Endothelial cell of umbilical vein (primary cell): ENCODE data around the gene TAS2R39. TPM values are rescaled to one million over a fixed set of nuclear protein-coding genes. Genes with fewer than 3 reads are reported as not detected.
"Not testable (repeated sequence)": the region's sequence is repeated elsewhere in the genome, so short reads cannot be mapped to it uniquely, and the experiment has no call there.

ENCODE experiments used
- BruUV-seq: library from RNA; stranded (reverse); fragments of 400-500 nt; replicated peaks from 2 replicates; lab custom pipeline; 2021; lab: Mats Ljungman, UMichigan
- CTCF ChIA-PET: fragments of 300-600, 350-600 bp; sonication (Branson Sonifier 250); formaldehyde crosslinking; loops from one replicate; lab custom pipeline; 2021; ENCODE audit warnings: antibody characterized with exemption, inconsistent platforms; lab: Charles Lee
- POLR2A ChIA-PET: fragments of 300-600, 350-600 bp; sonication (Branson Sonifier 250); formaldehyde crosslinking; loops from one replicate; lab custom pipeline; 2021; ENCODE audit warnings: antibody characterized with exemption, inconsistent platforms; lab: Charles Lee
- DNase-seq: peaks from one replicate; pipeline ENCODE4 v3.0.0-alpha.2; 2011; ENCODE audit warnings: low read depth, low spot score
- FAIRE-seq: peaks from 2 replicates; lab custom pipeline; 2011; peaks lifted over from hg19 to GRCh38; lab: Jason Lieb, UNC
- H2AFZ ChIP-seq: 2 replicates; pipeline ENCODE4 v1.6.0; 2012; ENCODE audit warnings: low read depth, low read length, control low read depth, inconsistent platforms
- H3K27ac ChIP-seq: 2 replicates; pipeline ENCODE4 v1.5.1; 2011; ENCODE audit warnings: low read depth, mild to moderate bottlenecking, control low read depth, low read length, moderate library complexity; ENCODE audit not compliant: insufficient read depth
- H3K27me3 ChIP-seq, 2 experiments: 2 replicates each; pipeline versions ENCODE4 v1.6.0 to v1.6.1; 2011; ENCODE audit warnings: low read length in 2 of 2, mixed read lengths in 1 of 2; ENCODE audit not compliant: control insufficient read depth in 2 of 2, insufficient read depth in 2 of 2
- H3K36me3 ChIP-seq, 2 experiments: 2 replicates in 1 of 2; 3 replicates in 1 of 2; pipeline ENCODE4 v1.5.1; 2011; ENCODE audit warnings: low read length in 2 of 2, mild to moderate bottlenecking in 1 of 2, moderate library complexity in 1 of 2; ENCODE audit not compliant: control insufficient read depth in 2 of 2, insufficient read depth in 2 of 2; ENCODE audit errors: extremely low read depth in 1 of 2
- H3K4me1 ChIP-seq: 3 replicates; pipeline ENCODE4 v1.5.1; 2011; ENCODE audit warnings: mild to moderate bottlenecking, low read length; ENCODE audit not compliant: control insufficient read depth, insufficient read depth; ENCODE audit errors: extremely low read depth
- H3K4me2 ChIP-seq: 2 replicates; pipeline ENCODE4 v1.6.1; 2011; ENCODE audit warnings: low read length, control low read depth, mixed read lengths; ENCODE audit not compliant: insufficient read depth
- H3K4me3 ChIP-seq, 3 experiments: fragments of 200-600 bp in 1 of 3; sonication (generic), shearing (Covaris generic) in 1 of 3; replicated peaks in 1 of 3; 2 replicates each; pipeline ENCODE4 v1.5.1; 2011 to 2016; ENCODE audit warnings: control low read depth in 3 of 3, low read length in 3 of 3, mild to moderate bottlenecking in 2 of 3, inconsistent platforms in 1 of 3, low read depth in 1 of 3, moderate library complexity in 1 of 3; ENCODE audit not compliant: insufficient read depth in 1 of 3
- H3K79me2 ChIP-seq: 2 replicates; pipeline ENCODE4 v1.6.0; 2012; ENCODE audit warnings: low read length, inconsistent platforms; ENCODE audit not compliant: control insufficient read depth, insufficient read depth
- H3K9ac ChIP-seq: replicated peaks from 2 replicates; pipeline ENCODE3; 2011; ENCODE audit warnings: low read length, control low read depth; ENCODE audit not compliant: insufficient read depth; ENCODE audit errors: extremely low read depth
- H3K9me1 ChIP-seq: replicated peaks from 3 replicates; pipeline ENCODE4 v1.6.0; 2011; ENCODE audit warnings: mild to moderate bottlenecking, low read length; ENCODE audit not compliant: control insufficient read depth, insufficient read depth; ENCODE audit errors: extremely low read depth
- H3K9me3 ChIP-seq: replicated peaks from 2 replicates; pipeline ENCODE4 v1.5.1; 2012; ENCODE audit warnings: low read length, inconsistent platforms; ENCODE audit not compliant: control insufficient read depth, insufficient read depth
- H4K20me1 ChIP-seq: replicated peaks from 2 replicates; pipeline ENCODE3; 2011; ENCODE audit warnings: mild to moderate bottlenecking, low read length; ENCODE audit not compliant: control insufficient read depth, insufficient read depth; ENCODE audit errors: extremely low read depth
- CTCF ChIP-seq, 2 donors: IDR thresholded peaks; 1 replicate in 1 of 2; 2 replicates in 1 of 2; pipeline ENCODE4 v1.5.1; 2011; ENCODE audit warnings: low read length in 2 of 2, mild to moderate bottlenecking in 2 of 2, moderate library complexity in 2 of 2, control low read depth in 1 of 2, inconsistent platforms in 1 of 2, low read depth in 1 of 2; ENCODE audit not compliant: insufficient read depth in 1 of 2; ENCODE audit errors: extremely low read depth in 1 of 2
- EZH2 ChIP-seq: IDR thresholded peaks from 2 replicates; pipeline ENCODE4 v1.6.1; 2012; ENCODE audit warnings: borderline replicate concordance, low read depth, mild to moderate bottlenecking, moderate library complexity, low read length, inconsistent platforms; ENCODE audit not compliant: severe bottlenecking
- GATA2 ChIP-seq: IDR thresholded peaks from 2 replicates; pipeline ENCODE4 v1.7.0; 2011; ENCODE audit warnings: low read depth, mild to moderate bottlenecking, moderate library complexity, mixed read lengths, low read length; ENCODE audit not compliant: insufficient read length, insufficient read depth
- JUN ChIP-seq: IDR thresholded peaks from 2 replicates; pipeline ENCODE4 v1.6.1; 2011; ENCODE audit warnings: borderline replicate concordance, low read depth; ENCODE audit not compliant: insufficient read length, insufficient read depth
- MYC ChIP-seq: IDR thresholded peaks from one replicate; pipeline ENCODE4 v1.6.1; 2011; ENCODE audit warnings: mild to moderate bottlenecking, low read depth, low read length
- POLR2A ChIP-seq: IDR thresholded peaks from 2 replicates; pipeline ENCODE4 v1.6.1; 2012; ENCODE audit warnings: low read depth, mild to moderate bottlenecking, control low read depth, low read length
- POLR2AphosphoS5 ChIP-seq: IDR thresholded peaks from 2 replicates; pipeline ENCODE4 v1.6.1; 2012; ENCODE audit warnings: low read depth, mild to moderate bottlenecking, control low read depth, low read length, moderate library complexity; ENCODE audit not compliant: insufficient read depth
- dilution Hi-C: fragments of 300-500 bp; cut with MboI; formaldehyde crosslinking; loops from one replicate; pipeline ENCODE4 v1.15.0; 2019; ENCODE audit warnings: low sequenced_read_pairs; ENCODE audit not compliant: extremely low pct_ligation_motif_present
- intact Hi-C: fragments of 100-400 bp; cut with micrococcal nuclease; formaldehyde crosslinking; loops from one replicate; pipeline ENCODE4 v1.10.0; 2022
- polyA plus RNA-seq, 4 experiments: library from polyadenylated mRNA; depleted of rRNA in 3 of 4; stranded (reverse) in 3 of 4; unstranded in 1 of 4; fragments of >200 nt; gene quantifications; 2 replicates each; pipeline versions ENCODE4 v1.2.1 to v1.2.3, GENCODE V29; 2011 to 2012; ENCODE audit warnings: missing spikeins in 1 of 4
- total RNA-seq: library from RNA; stranded (reverse); gene quantifications from 2 replicates; pipeline ENCODE4 v1.2.3, GENCODE V29; 2021
- TF ChIP-seq, protein P1 (sequence below): IDR thresholded peaks from 2 replicates; pipeline ENCODE4 v1.6.1; 2011; ENCODE audit not compliant: insufficient read depth, insufficient read length

TAS2R39 gene
- total and polyA plus RNA-seq, 2 donors (not counting 3 experiments of a cell fraction or from before 2014, with no cell fraction given) = not detected

DNA sequence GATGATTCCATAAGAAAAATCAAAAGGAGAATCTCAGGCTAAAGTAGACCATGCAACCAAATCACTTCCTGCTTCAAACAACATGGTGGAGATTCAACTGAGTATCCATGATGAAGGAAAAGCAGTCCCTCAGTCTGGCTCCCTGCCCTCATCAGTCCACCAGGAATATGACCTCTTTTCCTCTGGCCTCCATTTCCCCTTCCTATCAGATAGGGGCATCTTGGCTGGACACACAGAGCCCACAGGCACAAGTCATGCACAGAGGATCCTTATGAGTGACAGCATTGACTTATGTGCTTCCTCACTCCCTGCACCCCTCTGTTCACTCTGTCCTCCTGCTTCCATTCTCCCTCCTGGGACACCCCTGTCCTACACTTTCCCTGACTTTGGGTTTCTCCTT is 34.6 kb upstream of the TAS2R39 start:
- dilution Hi-C loops = no loop called here
- H3K9ac ChIP-seq = no peak overlapping the region
- FAIRE-seq (no peak), DNase-seq (no peak)
- no peaks in the 10 kb centered on the region for H3K4me1 ChIP-seq
- no peak overlapping the region for H3K4me2 ChIP-seq
- H4K20me1 ChIP-seq = no peaks in the 10 kb centered on the region
- intact Hi-C loops = no loop called here
- no peaks in the 10 kb centered on the region for H3K79me2 ChIP-seq
- H3K36me3 ChIP-seq = no peaks in the 10 kb centered on the region
- TF ChIP-seq JUN (no peak), MYC (no peak), POLR2AphosphoS5 (no peak), CTCF (IDR thresholded peaks at IDR 0.05; ENCODE audit: extremely low read depth in 1 of 2, insufficient read depth in 1 of 2, low read depth in 1 of 2, low read length in 2 of 2) (no peak), GATA2 (no peak), EZH2 (no peak), POLR2A (no peak)
- TF ChIP-seq, protein P1, sequence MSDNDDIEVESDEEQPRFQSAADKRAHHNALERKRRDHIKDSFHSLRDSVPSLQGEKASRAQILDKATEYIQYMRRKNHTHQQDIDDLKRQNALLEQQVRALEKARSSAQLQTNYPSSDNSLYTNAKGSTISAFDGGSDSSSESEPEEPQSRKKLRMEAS = no peak
- no peaks in the 10 kb centered on the region for H3K9me1 ChIP-seq
- no peak overlapping the region for H3K27ac ChIP-seq
- no peaks in the 10 kb centered on the region for H3K27me3 ChIP-seq
- no peak overlapping the region for H2AFZ ChIP-seq
- no peak overlapping the region for H3K4me3 ChIP-seq
- H3K9me3 ChIP-seq = no peaks in the 10 kb centered on the region
- ChIA-PET POLR2A (no interaction called here), CTCF (no interaction called here)
- BruUV-seq = no TSS peak

DNA sequence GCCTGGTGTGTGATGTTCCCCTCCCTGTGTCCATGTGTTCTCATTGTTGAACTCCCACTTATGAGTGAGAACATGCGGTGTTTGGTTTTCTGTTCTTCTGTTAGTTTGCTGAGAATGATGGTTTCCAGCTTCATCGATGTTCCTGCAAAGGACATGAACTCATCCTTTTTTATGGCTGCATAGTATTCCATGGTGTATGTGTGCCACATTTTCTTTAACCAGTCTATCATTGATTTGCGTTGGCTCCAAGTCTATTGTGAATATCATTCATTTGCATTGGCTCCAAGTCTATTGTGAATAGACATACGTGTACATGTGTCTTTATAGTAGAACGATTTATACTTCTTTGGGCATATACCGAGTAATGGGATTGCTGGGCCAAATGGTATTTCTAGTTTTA is 32.5 kb upstream of the TAS2R39 start:
- DNase-seq, H3K9me3 ChIP-seq, H3K9ac ChIP-seq, H3K4me1 ChIP-seq, BruUV-seq, H3K4me2 ChIP-seq, H4K20me1 ChIP-seq, FAIRE-seq, H3K27ac ChIP-seq, H3K36me3 ChIP-seq, intact Hi-C loops, H3K27me3 ChIP-seq, dilution Hi-C loops, H3K79me2 ChIP-seq, POLR2A ChIA-PET, H3K4me3 ChIP-seq, H2AFZ ChIP-seq, H3K9me1 ChIP-seq: not testable (repeated sequence)
- CTCF ChIA-PET = interaction anchor here (0.5 kb wide), 2 partner anchors 439 to 827 kb away, joined by 3 read pairs; no protein-coding TSS in a partner anchor

DNA sequence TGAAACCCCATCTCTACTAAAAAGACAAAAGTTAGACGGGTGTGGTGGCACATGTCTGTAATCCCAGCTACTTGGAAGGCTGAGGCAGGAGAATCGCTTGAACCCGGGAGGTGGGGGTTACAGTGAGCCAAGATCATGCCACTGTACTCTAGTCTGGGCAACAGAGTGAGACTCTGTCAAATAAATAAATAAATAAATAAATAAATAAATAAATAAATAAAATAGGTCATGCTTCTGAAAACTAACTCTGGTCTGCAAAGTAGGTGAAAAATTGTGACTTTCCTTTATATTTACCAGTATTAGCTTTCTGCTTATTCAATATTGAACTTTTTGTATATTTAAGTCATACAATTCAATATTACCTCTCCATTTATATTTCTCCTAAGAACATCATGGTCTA is 24.6 kb upstream of the TAS2R39 start:
- DNase-seq, intact Hi-C loops, H3K27ac ChIP-seq, FAIRE-seq, CTCF ChIA-PET, H3K9me1 ChIP-seq, H2AFZ ChIP-seq, POLR2A ChIA-PET, H3K4me3 ChIP-seq, H3K9me3 ChIP-seq, H4K20me1 ChIP-seq, dilution Hi-C loops, H3K79me2 ChIP-seq, BruUV-seq, H3K4me2 ChIP-seq, H3K36me3 ChIP-seq, H3K4me1 ChIP-seq, H3K9ac ChIP-seq, H3K27me3 ChIP-seq: not testable (repeated sequence)
